NCI-H2081 treated with DMSO at 0.1 percent for 48 hours (cell line): Measurements from ENCODE around the gene HOXD11.

ENCODE experiments used
- DNase-seq: peaks from one replicate; lab custom pipeline; 2025; lab: John Stamatoyannopoulos, UW

The HOXD11 gene

DNA sequence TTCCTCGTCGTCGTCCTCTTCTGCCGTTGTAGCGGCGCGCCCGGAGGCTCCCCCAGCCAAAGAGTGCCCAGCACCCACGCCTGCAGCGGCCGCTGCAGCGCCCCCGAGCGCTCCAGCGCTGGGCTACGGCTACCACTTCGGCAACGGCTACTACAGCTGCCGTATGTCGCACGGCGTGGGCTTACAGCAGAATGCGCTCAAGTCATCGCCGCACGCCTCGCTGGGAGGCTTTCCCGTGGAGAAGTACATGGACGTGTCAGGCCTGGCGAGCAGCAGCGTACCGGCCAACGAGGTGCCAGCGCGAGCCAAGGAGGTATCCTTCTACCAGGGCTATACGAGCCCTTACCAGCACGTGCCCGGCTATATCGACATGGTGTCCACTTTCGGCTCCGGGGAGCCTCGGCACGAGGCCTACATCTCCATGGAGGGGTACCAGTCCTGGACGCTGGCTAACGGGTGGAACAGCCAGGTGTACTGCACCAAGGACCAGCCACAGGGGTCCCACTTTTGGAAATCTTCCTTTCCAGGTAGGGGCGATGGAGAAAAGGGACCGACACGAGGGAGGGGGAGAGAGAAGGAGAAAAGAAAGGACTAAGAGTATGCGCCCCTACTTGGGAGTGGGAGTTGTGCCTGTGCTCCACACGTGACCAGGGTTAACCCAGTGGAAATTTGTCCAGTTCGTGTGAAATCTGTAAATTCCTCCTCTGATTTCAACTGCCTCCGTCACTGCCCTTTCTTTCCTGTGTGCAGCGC, 13.8 kb upstream of the HOXD11 start:
- no peak for DNase-seq

DNA sequence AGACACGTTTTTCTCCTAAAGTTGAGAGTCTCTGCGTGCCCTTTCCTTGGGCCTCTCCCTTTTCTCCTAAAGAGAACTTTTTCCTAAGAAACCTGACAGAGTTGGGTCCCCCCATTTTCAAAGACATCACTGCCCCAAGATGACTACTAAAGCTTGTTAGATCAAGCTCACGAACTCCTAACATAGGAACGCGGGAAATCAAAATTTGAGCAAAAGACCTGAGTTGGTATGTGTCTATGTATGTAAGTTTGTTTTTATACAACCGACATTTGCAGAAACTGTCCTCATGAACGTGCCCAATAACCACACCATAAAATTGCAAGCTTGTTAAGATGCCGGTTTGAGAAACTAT, 13.2 kb upstream of the HOXD11 start:
- DNase-seq: no peak

DNA sequence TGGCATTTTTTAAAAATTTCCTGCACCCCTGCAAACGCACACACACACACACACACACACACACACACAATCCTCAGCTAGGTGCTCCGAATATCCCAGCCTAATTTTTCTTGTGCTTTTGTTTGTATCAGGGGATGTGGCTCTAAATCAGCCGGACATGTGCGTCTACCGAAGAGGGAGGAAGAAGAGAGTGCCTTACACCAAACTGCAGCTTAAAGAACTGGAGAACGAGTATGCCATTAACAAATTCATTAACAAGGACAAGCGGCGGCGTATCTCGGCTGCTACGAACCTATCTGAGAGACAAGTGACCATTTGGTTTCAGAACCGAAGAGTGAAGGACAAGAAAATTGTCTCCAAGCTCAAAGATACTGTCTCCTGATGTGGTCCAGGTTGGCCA, 12.7 kb upstream of the HOXD11 start:
- no peak for DNase-seq

DNA sequence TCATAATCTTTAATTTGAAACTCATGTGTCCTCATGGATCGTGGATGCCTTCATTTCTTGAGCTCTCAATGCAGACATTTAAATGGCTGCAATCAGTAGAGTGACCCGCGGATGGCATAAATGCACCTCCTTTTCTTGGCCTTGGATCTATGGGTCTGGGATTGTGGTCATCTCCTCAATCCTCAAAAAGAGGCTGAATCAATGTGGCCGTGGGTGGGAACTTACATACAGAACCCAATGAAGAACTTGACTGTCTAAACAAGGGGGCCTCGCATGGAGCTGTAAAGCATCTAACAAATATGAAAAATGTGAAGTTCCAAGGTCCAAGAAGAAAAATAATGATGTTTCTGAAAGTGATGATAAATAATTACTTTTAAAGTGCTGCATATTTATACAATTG, 11.7 kb upstream of the HOXD11 start:
- no peak for DNase-seq

GRCh38 chr2:176096243-176096985, 10.7 kb upstream of the HOXD11 start:
- DNase-seq: no peak

- peak; percentile 51 for DNase-seq
Observed at GRCh38 chr2:176096986-176097819, 9.9 kb upstream of the HOXD11 start.

DNA sequence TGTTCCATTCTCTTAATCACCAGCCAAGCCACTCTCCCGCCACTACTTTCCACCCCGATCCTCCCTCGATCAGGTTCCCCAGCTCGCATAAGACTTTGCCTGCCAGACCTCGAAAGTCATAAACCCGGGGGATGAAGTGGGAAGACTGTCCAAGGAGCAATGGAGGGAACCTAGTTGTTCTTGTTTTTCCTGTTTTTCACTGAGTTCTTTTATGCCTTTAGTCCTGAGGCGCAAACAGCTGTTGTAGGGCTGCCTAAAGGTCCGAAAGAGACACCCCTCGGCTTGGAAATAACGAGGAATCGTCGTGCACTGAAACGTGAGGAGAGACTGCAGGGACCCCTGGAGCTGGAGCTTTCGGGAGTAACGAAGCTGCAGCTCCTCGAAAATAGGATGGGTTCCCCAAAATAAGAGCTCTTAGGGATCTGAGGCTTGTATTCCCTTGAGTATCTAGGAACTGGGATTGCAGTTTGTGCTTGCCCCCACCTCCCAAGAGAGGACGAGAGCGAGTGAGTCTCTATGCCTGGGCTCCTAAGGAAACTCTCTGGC, 9.2 kb upstream of the HOXD11 start:
- no peak for DNase-seq

DNA sequence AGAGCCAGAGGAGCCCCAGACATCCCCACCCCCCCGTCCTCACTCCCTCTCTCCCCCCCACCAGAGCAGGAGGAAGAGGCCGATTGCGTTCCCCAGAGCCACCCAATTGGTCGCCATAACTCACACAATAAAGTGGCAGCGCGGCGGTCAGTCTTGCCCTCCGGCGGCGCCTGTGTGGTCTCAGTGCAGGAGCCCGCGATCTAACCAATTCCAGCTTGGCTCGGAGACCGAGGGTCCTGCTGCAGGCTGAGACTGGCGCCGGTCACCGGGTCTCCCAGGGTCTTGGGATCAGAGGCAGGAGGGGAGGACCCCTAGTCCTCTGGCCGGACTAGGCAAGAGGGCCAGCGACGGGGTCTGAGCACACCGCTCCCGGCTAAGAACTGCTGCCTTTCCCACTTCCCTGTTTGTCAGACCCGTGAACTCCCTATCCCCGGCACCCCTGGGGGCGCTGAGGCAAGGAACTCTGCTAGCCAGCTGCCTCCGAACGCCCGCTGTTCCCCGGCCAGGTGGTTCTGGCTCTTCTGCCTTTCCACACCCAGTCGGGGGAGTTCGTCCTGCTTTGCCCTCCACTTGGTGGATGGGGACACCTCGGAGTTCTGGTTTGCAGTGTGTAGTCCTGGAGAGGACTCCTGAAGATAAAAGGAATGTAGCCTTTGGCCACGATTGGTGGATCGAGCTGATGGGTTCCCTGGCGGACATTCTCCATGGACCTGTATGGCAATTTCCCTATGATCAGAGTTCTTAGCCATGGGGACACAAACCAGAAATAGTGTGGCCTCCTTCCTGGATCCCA, 8.5 kb upstream of the HOXD11 start:
- no peak for DNase-seq

GRCh38 chr2:176099159-176099727, 7.8 kb upstream of the HOXD11 start:
- DNase-seq: no peak

GRCh38 chr2:176099728-176100546, 7.1 kb upstream of the HOXD11 start, which contains the start of gene HOXD12:
HOXD12 (plus strand) TSS chr2:176099795; CDS start chr2:176099802, 7 bp downstream.
- DNase-seq: no peak

DNA sequence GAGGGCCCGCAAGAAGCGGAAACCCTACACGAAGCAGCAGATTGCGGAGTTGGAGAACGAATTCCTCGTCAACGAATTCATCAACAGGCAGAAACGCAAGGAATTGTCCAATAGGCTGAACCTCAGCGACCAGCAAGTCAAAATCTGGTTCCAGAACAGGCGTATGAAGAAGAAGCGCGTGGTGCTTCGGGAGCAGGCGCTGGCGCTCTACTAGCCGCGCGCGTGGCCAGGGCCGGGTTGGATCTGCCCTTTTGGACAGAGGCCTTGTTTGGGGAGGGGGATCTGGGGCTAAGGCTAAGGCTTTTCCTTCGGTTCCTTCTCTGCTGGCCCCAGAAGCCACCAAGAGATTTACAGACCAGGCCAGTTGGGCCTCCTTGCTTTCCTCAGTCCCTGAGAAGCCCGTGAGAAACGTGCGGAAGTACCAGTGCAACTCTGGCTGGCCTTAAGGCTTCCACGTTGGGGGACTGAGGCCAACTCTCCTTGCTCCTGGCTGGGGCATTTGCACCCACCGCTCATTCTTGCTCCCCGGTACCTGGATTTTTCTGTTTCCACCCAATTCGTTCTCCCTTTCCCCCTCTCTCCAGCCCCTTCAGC, 6.4 kb upstream of the HOXD11 start:
- DNase-seq: no peak

GRCh38 chr2:176101216-176101830, 5.8 kb upstream of the HOXD11 start:
- no peak for DNase-seq

GRCh38 chr2:176101842-176102241, 5.2 kb upstream of the HOXD11 start:
- no peak for DNase-seq

GRCh38 chr2:176102309-176102866, 4.7 kb upstream of the HOXD11 start:
- DNase-seq: no peak

GRCh38 chr2:176103194-176103593, 3.9 kb upstream of the HOXD11 start:
- DNase-seq: no peak

DNA sequence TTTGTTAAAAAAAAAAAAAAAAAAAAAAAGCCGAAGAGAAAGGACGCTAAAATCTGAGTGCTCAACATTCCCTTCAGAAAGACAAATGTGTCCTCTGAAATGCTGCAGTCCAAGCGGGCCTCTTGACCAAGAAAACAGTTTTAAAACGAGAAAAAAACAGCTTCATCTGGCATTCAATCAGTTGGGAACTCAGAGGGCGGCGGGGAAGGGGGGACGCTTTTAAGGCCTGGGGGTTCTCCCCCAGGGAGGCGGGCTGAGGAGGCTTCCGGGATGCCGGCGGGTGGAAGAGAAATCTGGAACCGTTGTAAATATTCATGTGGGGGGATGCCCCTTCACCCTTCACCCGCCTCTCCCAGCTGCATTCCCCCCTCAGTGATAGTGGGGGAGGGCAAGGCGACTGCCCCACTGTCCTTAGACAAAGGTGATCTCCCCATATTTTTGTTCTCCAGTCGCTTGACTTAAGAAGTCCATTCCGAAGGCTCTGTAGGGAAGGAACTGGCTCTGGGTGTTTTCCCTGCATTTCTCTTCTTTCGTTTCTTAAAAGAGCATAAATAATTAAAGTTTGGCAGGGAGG, 3.3 kb upstream of the HOXD11 start:
- DNase-seq: no peak

GRCh38 chr2:176104316-176105077, 2.6 kb upstream of the HOXD11 start:
- no peak for DNase-seq
